Astrocyte (in vitro differentiated cells and primary cell): ENCODE results near the gene NXN. TPM values are rescaled to one million over a fixed set of nuclear protein-coding genes. Genes with fewer than 3 reads are reported as not detected.
"Not testable (repeated sequence)": the region's sequence is repeated elsewhere in the genome, so short reads cannot be mapped to it uniquely, and the experiment has no call there.

Experiments
- DNase-seq: peaks from one replicate; pipeline ENCODE4 v3.0.0-alpha.2; 2010; ENCODE audit warnings: low read depth
- FAIRE-seq: peaks from 2 replicates; lab custom pipeline; 2011; peaks lifted over from hg19 to GRCh38; lab: Jason Lieb, UNC
- H2AFZ ChIP-seq: 2 replicates; pipeline ENCODE4 v1.6.0; 2012; ENCODE audit warnings: low read depth, low read length, inconsistent platforms
- H3K27ac ChIP-seq: 2 replicates; pipeline ENCODE4 v1.5.1; 2011; ENCODE audit warnings: low read depth, low read length, inconsistent platforms
- H3K27me3 ChIP-seq: 2 replicates; pipeline ENCODE4 v1.6.0; 2011; ENCODE audit warnings: low read length, inconsistent platforms; ENCODE audit not compliant: insufficient read depth
- H3K36me3 ChIP-seq: 2 replicates; pipeline ENCODE4 v1.5.1; 2011; ENCODE audit warnings: low read length, inconsistent platforms; ENCODE audit not compliant: insufficient read depth
- H3K4me1 ChIP-seq: 2 replicates; pipeline ENCODE4 v1.5.1; 2011; ENCODE audit warnings: low read length, inconsistent platforms; ENCODE audit not compliant: insufficient read depth
- H3K4me2 ChIP-seq: 2 replicates; pipeline ENCODE4 v1.6.0; 2012; ENCODE audit warnings: low read length, inconsistent platforms
- H3K4me3 ChIP-seq: 2 replicates; pipeline ENCODE4 v1.5.1; 2011; ENCODE audit warnings: low read depth, mild to moderate bottlenecking, low read length, inconsistent platforms; ENCODE audit not compliant: insufficient read depth
- H3K79me2 ChIP-seq: 2 replicates; pipeline ENCODE4 v1.6.0; 2012; ENCODE audit warnings: mild to moderate bottlenecking, low read length, inconsistent platforms; ENCODE audit not compliant: insufficient read depth
- H3K9ac ChIP-seq: 2 replicates; pipeline ENCODE4 v1.6.0; 2012; ENCODE audit warnings: mild to moderate bottlenecking, low read length, inconsistent platforms
- H3K9me3 ChIP-seq: 2 replicates; pipeline ENCODE4 v1.5.1; 2012; ENCODE audit warnings: low read depth, mild to moderate bottlenecking, low read length, inconsistent platforms; ENCODE audit not compliant: insufficient read depth
- H4K20me1 ChIP-seq: 2 replicates; pipeline ENCODE4 v1.6.0; 2012; ENCODE audit warnings: low read length, inconsistent platforms; ENCODE audit not compliant: insufficient read depth
- H3K27ac Mint-ChIP-seq: one replicate; pipeline ENCODE4 v1.8.0; 2021; ENCODE audit warnings: mild to moderate bottlenecking, mixed read lengths; ENCODE audit not compliant: unreplicated experiment
- H3K27me3 Mint-ChIP-seq: one replicate; pipeline ENCODE4 v1.8.0; 2021; ENCODE audit warnings: low read depth, mixed read lengths; ENCODE audit not compliant: unreplicated experiment
- H3K36me3 Mint-ChIP-seq: one replicate; pipeline ENCODE4 v1.8.0; 2021; ENCODE audit warnings: low read depth, mixed read lengths; ENCODE audit not compliant: unreplicated experiment
- H3K4me1 Mint-ChIP-seq: one replicate; pipeline ENCODE4 v1.8.0; 2021; ENCODE audit warnings: low read depth, mixed read lengths; ENCODE audit not compliant: unreplicated experiment
- H3K4me3 Mint-ChIP-seq: one replicate; pipeline ENCODE4 v1.8.0; 2021; ENCODE audit warnings: mild to moderate bottlenecking, moderate library complexity, mixed read lengths; ENCODE audit not compliant: unreplicated experiment
- H3K9me3 Mint-ChIP-seq: one replicate; pipeline ENCODE4 v1.8.0; 2021; ENCODE audit warnings: mild to moderate bottlenecking, mixed read lengths; ENCODE audit not compliant: unreplicated experiment
- EZH2 ChIP-seq: IDR thresholded peaks from 2 replicates; pipeline ENCODE4 v1.6.1; 2012; ENCODE audit warnings: mild to moderate bottlenecking, low read length, inconsistent platforms; ENCODE audit not compliant: insufficient read depth
- total RNA-seq: library from RNA; stranded (reverse); gene quantifications from 2 replicates; pipeline ENCODE4 v1.2.1, GENCODE V29; 2021
- TF ChIP-seq, protein P1 (sequence below): IDR thresholded peaks from 2 replicates; pipeline ENCODE4 v1.5.1; 2011; ENCODE audit warnings: low read depth, mild to moderate bottlenecking, inconsistent platforms, low read length, moderate library complexity; ENCODE audit not compliant: insufficient read depth

The NXN gene
- total RNA-seq, 1 donor from 2014 or later, result 104 TPM

DNA sequence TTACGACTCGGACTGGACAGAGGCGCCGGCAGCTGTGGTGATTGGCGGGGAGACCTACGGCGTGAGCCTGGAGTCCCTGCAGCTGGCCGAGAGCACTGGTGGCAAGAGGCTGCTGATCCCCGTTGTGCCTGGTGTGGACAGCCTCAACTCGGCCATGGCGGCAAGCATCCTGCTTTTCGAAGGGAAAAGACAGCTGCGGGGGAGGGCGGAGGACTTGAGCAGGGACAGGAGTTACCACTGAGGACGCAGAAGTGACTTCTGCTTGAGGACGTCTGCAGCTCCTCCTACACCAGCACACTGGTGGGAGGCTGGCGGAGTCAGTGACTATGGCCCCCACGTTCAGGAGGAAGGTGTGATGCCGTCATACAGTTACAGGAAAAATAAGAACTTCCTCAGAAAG, 187.7 kb downstream of the NXN start:
- H3K4me3 Mint-ChIP-seq, result no peak overlapping the region
- no peak overlapping the region for H3K9ac ChIP-seq
- peaks cover 17% of the 10 kb centered on the region for H3K36me3 ChIP-seq
- no peak for TF ChIP-seq EZH2
- TF ChIP-seq, protein P1, sequence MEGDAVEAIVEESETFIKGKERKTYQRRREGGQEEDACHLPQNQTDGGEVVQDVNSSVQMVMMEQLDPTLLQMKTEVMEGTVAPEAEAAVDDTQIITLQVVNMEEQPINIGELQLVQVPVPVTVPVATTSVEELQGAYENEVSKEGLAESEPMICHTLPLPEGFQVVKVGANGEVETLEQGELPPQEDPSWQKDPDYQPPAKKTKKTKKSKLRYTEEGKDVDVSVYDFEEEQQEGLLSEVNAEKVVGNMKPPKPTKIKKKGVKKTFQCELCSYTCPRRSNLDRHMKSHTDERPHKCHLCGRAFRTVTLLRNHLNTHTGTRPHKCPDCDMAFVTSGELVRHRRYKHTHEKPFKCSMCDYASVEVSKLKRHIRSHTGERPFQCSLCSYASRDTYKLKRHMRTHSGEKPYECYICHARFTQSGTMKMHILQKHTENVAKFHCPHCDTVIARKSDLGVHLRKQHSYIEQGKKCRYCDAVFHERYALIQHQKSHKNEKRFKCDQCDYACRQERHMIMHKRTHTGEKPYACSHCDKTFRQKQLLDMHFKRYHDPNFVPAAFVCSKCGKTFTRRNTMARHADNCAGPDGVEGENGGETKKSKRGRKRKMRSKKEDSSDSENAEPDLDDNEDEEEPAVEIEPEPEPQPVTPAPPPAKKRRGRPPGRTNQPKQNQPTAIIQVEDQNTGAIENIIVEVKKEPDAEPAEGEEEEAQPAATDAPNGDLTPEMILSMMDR, result no peak
- H3K27ac Mint-ChIP-seq, result peak overlapping the region; percentile 12
- H3K36me3 Mint-ChIP-seq, result peaks cover 21% of the 10 kb centered on the region
- peaks cover 18% of the 10 kb centered on the region for H3K4me1 Mint-ChIP-seq
- H3K4me3 ChIP-seq, result no peak overlapping the region
- no peak overlapping the region for H3K27ac ChIP-seq
- H3K9me3 Mint-ChIP-seq, result no peaks in the 10 kb centered on the region
- H3K9me3 ChIP-seq, result no peaks in the 10 kb centered on the region
- peaks cover 23% of the 10 kb centered on the region for H4K20me1 ChIP-seq
- H3K4me1 ChIP-seq, result peaks cover 16% of the 10 kb centered on the region
- no peak overlapping the region for H2AFZ ChIP-seq
- no peak for DNase-seq
- H3K79me2 ChIP-seq, result peaks cover 13% of the 10 kb centered on the region
- no peak overlapping the region for H3K4me2 ChIP-seq
- no peak for FAIRE-seq
- H3K27me3 Mint-ChIP-seq, result no peaks in the 10 kb centered on the region
- H3K27me3 ChIP-seq, result no peaks in the 10 kb centered on the region

DNA sequence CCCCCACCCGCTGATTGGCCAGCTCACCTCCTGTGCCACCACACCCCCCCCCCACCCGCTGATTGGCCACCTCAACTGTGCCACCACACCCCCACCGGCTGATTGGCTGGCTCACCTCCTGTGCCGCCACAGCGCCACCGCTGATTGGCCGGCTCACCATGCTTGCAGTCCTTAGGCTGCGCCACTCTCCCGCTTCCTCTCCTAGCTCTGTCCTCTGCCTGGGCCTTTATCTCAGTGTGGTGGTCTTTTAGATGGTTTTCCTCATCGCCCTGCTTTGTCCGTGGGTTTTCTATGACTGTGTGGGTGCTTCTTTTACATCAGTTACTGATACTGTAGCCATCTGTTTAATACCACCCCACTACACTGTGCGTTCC, 188.7 kb downstream of the NXN start:
- H3K27ac Mint-ChIP-seq, result peak overlapping the region; percentile 20
- not testable (repeated sequence) for H3K27me3 Mint-ChIP-seq

DNA sequence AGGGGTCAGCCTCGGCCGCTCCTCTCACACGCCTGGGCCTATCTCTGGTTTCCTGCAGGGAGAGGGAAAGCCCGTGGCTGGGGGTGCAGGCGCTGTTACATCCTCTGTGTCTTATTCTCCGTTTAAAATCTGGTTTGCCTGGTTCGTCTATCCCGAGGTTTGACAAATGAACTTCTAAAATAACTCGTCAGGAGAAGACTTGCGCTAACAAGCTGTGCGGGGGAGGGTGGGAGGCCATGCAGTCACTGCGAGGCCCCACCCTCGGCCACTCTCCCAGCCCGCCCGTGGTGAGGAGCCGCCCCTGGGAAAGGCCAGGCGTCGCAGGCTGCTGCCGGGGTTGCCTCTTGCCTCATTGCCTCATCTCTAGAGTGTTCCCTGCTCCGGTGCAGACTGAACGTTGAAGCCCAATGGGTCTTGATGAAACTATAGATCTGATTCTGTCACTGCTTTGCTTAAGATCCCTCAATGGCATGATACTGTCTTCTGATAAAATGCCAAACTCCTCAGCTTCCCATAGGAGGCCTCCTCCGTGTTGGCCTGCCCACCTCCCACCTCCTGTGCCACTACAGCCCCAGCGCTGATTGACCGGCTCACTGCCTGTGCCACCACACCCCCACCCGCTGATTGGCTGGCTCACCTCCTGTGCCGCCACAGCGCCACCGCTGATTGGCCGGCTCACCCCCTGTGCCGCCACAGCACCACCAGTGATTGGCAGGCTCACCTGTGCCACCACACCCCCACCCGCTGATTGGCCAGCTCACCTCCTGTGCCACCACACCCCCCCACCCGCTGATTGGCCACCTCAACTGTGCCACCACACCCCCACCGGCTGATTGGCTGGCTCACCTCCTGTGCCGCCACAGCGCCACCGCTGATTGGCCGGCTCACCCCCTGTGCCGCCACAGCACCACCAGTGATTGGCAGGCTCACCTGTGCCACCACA, 189.4 kb downstream of the NXN start:
- H2AFZ ChIP-seq, H3K9ac ChIP-seq, H3K4me3 Mint-ChIP-seq, H3K27me3 Mint-ChIP-seq, H3K27ac Mint-ChIP-seq, H3K9me3 ChIP-seq, FAIRE-seq, H3K27ac ChIP-seq, H3K4me2 ChIP-seq, H3K4me3 ChIP-seq, H3K9me3 Mint-ChIP-seq, H3K27me3 ChIP-seq: not testable (repeated sequence)
- Mint-ChIP-seq H3K36me3 (peaks cover 13% of the 10 kb centered on the region), H3K4me1 (peaks cover 16% of the 10 kb centered on the region)
- DNase-seq, result peak; percentile 8
- peaks cover 23% of the 10 kb centered on the region for H4K20me1 ChIP-seq
- peaks cover 21% of the 10 kb centered on the region for H3K79me2 ChIP-seq
- H3K36me3 ChIP-seq, result peaks cover 17% of the 10 kb centered on the region
- H3K4me1 ChIP-seq, result peaks cover 15% of the 10 kb centered on the region

More for the DNA sequence above, 188.7 kb downstream of the NXN start:
- not testable (repeated sequence) for H3K9me3 Mint-ChIP-seq, H2AFZ ChIP-seq, H3K9me3 ChIP-seq, H3K4me3 ChIP-seq, H3K9ac ChIP-seq, FAIRE-seq, DNase-seq, H3K4me2 ChIP-seq, H3K27me3 ChIP-seq, H3K4me3 Mint-ChIP-seq, H3K27ac ChIP-seq
- peaks cover 13% of the 10 kb centered on the region for H3K36me3 Mint-ChIP-seq
- Histone ChIP-seq H3K4me1 (peaks cover 16% of the 10 kb centered on the region), H4K20me1 (peaks cover 23% of the 10 kb centered on the region), H3K79me2 (peaks cover 14% of the 10 kb centered on the region), H3K36me3 (peaks cover 17% of the 10 kb centered on the region)
- peaks cover 16% of the 10 kb centered on the region for H3K4me1 Mint-ChIP-seq
